ENCODE data around the gene PLEKHM3. TPM values are rescaled to one million over a fixed set of nuclear protein-coding genes. Genes with fewer than 3 reads are reported as not detected.
A peak's percentile ranks its signal among the peaks of the same experiment; 100 is the strongest.

PLEKHM3 gene
- total and polyA plus RNA-seq, 2 donors (not counting 3 experiments of a cell fraction or from before 2014, with no cell fraction given): 3.1 to 9.1 TPM

DNA sequence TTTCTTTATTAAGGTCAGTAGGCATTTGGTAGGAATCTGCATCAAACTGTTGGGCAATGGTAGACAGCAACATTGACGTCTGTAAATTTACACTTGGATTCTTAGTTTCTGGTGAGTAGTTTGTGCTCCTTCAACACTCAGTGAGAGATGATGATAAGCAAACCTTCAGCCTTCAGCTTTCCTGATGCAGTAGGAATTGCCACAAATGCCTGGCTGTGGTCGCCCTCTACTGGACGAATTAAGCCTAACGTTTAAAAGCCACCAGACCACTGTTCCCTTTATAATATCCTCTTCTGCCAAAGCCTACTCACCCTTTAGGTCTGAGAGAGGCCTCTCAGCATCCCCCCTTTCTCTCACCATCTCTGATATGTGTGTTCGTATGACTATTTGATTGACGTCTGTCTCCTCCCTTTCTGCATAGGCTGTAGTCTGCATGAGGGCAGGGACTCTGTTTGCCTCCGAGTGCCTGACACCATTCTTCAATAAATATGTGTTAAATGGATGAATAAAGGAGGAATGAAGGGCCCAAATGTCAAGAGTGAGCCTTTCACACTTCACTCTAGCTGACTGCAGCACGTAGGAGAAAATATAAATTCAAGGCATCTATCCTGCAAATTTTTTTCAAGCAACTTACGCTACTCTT lies 47.0 kb upstream of the PLEKHM3 start:
- no peaks in the 10 kb centered on the region for H3K79me2 ChIP-seq (ENCODE audit: control insufficient read depth, insufficient read depth, low read length)
- no peak overlapping the region for H3K4me2 ChIP-seq (ENCODE audit: insufficient read depth, low read length)
- intact Hi-C loops (cut with micrococcal nuclease) (loop anchor here (1.0 to 5.0 kb wide), 6 partner anchors 100 to 1379 kb away; no protein-coding TSS in a partner anchor), dilution Hi-C loops (cut with MboI; ENCODE audit: extremely low pct_ligation_motif_present, low sequenced_read_pairs) (no loop called here)
- no TSS peak for BruUV-seq (replicated peaks)
- no peak overlapping the region for H3K27ac ChIP-seq (ENCODE audit: insufficient read depth, low read depth, low read length)
- DNase-seq (ENCODE audit: low read depth, low spot score): peak; percentile 77
- no peak overlapping the region for H2AFZ ChIP-seq (ENCODE audit: low read depth, low read length)
- no peaks in the 10 kb centered on the region for H3K9me3 ChIP-seq (replicated peaks; ENCODE audit: control insufficient read depth, insufficient read depth, low read length)
- no peaks in the 10 kb centered on the region for H3K9me1 ChIP-seq (replicated peaks; ENCODE audit: control insufficient read depth, extremely low read depth, insufficient read depth, low read length)
- no peaks in the 10 kb centered on the region for H4K20me1 ChIP-seq (replicated peaks; ENCODE audit: control insufficient read depth, extremely low read depth, insufficient read depth, low read length)
- no peak overlapping the region for H3K4me3 ChIP-seq (replicated peaks in 1 of 3; ENCODE audit: insufficient read depth in 1 of 3, low read depth in 1 of 3, low read length in 3 of 3)
- ChIA-PET CTCF (interaction anchor here (0.5 to 9.6 kb wide), 36 partner anchors 8 to 1475 kb away, joined by 3 to 145 read pairs (median 4); partner anchors contain the start of genes METTL21A and PLEKHM3), POLR2A (no interaction called here)
- peaks cover 3 to 8% of the 10 kb centered on the region in 2 experiments for H3K27me3 ChIP-seq (ENCODE audit: control insufficient read depth in 2 of 2, insufficient read depth in 2 of 2, low read length in 2 of 2)
- no peaks in the 10 kb centered on the region for H3K4me1 ChIP-seq (ENCODE audit: control insufficient read depth, extremely low read depth, insufficient read depth, low read length)
- FAIRE-seq: peak; percentile 92
- no peaks in the 10 kb centered on the region for H3K36me3 ChIP-seq (ENCODE audit: control insufficient read depth in 2 of 2, extremely low read depth in 1 of 2, insufficient read depth in 2 of 2, low read length in 2 of 2)
- TF ChIP-seq EZH2 (IDR thresholded peaks at IDR 0.05; ENCODE audit: borderline replicate concordance, low read depth, low read length, severe bottlenecking) (no peak), JUN (IDR thresholded peaks at IDR 0.05; ENCODE audit: borderline replicate concordance, insufficient read depth, insufficient read length, low read depth) (no peak)
- TF ChIP-seq, protein P1, sequence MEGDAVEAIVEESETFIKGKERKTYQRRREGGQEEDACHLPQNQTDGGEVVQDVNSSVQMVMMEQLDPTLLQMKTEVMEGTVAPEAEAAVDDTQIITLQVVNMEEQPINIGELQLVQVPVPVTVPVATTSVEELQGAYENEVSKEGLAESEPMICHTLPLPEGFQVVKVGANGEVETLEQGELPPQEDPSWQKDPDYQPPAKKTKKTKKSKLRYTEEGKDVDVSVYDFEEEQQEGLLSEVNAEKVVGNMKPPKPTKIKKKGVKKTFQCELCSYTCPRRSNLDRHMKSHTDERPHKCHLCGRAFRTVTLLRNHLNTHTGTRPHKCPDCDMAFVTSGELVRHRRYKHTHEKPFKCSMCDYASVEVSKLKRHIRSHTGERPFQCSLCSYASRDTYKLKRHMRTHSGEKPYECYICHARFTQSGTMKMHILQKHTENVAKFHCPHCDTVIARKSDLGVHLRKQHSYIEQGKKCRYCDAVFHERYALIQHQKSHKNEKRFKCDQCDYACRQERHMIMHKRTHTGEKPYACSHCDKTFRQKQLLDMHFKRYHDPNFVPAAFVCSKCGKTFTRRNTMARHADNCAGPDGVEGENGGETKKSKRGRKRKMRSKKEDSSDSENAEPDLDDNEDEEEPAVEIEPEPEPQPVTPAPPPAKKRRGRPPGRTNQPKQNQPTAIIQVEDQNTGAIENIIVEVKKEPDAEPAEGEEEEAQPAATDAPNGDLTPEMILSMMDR (IDR thresholded peaks at IDR 0.05; ENCODE audit: extremely low read depth in 1 of 2, insufficient read depth in 1 of 2, low read depth in 1 of 2, low read length in 2 of 2): peak; percentile 80 to 84
- no peak overlapping the region for H3K9ac ChIP-seq (replicated peaks; ENCODE audit: extremely low read depth, insufficient read depth, low read length)

DNA sequence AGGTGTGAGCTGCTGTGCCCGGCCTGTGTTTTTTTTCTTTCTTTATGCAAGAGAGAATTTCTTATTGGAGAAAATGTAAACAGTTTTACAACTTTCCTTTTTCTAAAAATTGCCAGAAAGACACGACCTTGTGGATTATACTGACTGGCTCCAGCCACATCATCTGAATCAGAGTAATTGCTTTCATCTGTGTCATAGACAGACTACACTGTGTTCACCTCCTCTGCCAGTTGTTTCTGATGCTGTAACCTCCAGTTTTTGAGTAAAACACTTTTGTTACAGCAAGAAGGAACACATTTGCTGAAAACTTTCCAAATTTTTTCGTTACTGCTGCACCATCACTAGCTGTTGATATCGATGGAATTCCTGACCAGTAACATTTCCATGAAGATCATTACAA lies 43.9 kb upstream of the PLEKHM3 start:
- no peak for DNase-seq (ENCODE audit: low read depth, low spot score)
- Histone ChIP-seq H3K4me3 (replicated peaks in 1 of 3; ENCODE audit: insufficient read depth in 1 of 3, low read depth in 1 of 3, low read length in 3 of 3) (no peak overlapping the region), H2AFZ (ENCODE audit: low read depth, low read length) (no peak overlapping the region), H3K9me3 (replicated peaks; ENCODE audit: control insufficient read depth, insufficient read depth, low read length) (no peaks in the 10 kb centered on the region), H3K4me2 (ENCODE audit: insufficient read depth, low read length) (no peak overlapping the region), H3K9me1 (replicated peaks; ENCODE audit: control insufficient read depth, extremely low read depth, insufficient read depth, low read length) (no peaks in the 10 kb centered on the region), H4K20me1 (replicated peaks; ENCODE audit: control insufficient read depth, extremely low read depth, insufficient read depth, low read length) (no peaks in the 10 kb centered on the region), H3K27me3 (ENCODE audit: control insufficient read depth in 2 of 2, insufficient read depth in 2 of 2, low read length in 2 of 2) (peaks cover 2 to 3% of the 10 kb centered on the region in 2 experiments), H3K9ac (replicated peaks; ENCODE audit: extremely low read depth, insufficient read depth, low read length) (no peak overlapping the region), H3K36me3 (ENCODE audit: control insufficient read depth in 2 of 2, extremely low read depth in 1 of 2, insufficient read depth in 2 of 2, low read length in 2 of 2) (no peaks in the 10 kb centered on the region), H3K4me1 (ENCODE audit: control insufficient read depth, extremely low read depth, insufficient read depth, low read length) (no peaks in the 10 kb centered on the region), H3K27ac (ENCODE audit: insufficient read depth, low read depth, low read length) (no peak overlapping the region), H3K79me2 (ENCODE audit: control insufficient read depth, insufficient read depth, low read length) (no peaks in the 10 kb centered on the region)
- intact Hi-C loops (cut with micrococcal nuclease): no loop called here
- dilution Hi-C loops (cut with MboI; ENCODE audit: extremely low pct_ligation_motif_present, low sequenced_read_pairs): no loop called here
- ChIA-PET POLR2A (no interaction called here), CTCF (interaction anchor here (0.9 to 9.6 kb wide), 5 partner anchors 10 to 443 kb away, joined by 3 to 145 read pairs (median 7); no protein-coding TSS in a partner anchor)
- FAIRE-seq: no peak
- no TSS peak for BruUV-seq (replicated peaks)
- TF ChIP-seq, protein P1 (IDR thresholded peaks at IDR 0.05; ENCODE audit: extremely low read depth in 1 of 2, insufficient read depth in 1 of 2, low read depth in 1 of 2, low read length in 2 of 2): no peak
- TF ChIP-seq MYC (IDR thresholded peaks at IDR 0.05; ENCODE audit: low read depth, low read length) (no peak), GATA2 (IDR thresholded peaks at IDR 0.05; ENCODE audit: insufficient read depth, insufficient read length, low read depth, low read length) (no peak), MAX (IDR thresholded peaks at IDR 0.05; ENCODE audit: insufficient read depth, insufficient read length) (no peak), JUN (IDR thresholded peaks at IDR 0.05; ENCODE audit: borderline replicate concordance, insufficient read depth, insufficient read length, low read depth) (no peak), EZH2 (IDR thresholded peaks at IDR 0.05; ENCODE audit: borderline replicate concordance, low read depth, low read length, severe bottlenecking) (no peak)
